ENCODE measurements around the gene CALHM1. TPM values are rescaled to one million over a fixed set of nuclear protein-coding genes. Genes with fewer than 3 reads are reported as not detected.

Gene CALHM1
- total RNA-seq, 4 donors from 2014 or later, result not detected

- intact Hi-C loops (cut with DNase I; ENCODE audit: low total_unique reads), result no loop called here
- no peak overlapping the region for H3K4me3 ChIP-seq (ENCODE audit: low read depth, poor library complexity, severe bottlenecking)
- TF ChIP-seq CTCF (IDR thresholded peaks at IDR 0.05) (no peak), POLR2A (IDR thresholded peaks at IDR 0.05) (no peak)
- 76 to 81% methylated on average over 8 of the region's 8 CpGs for WGBS, 2 donors
- no peak for DNase-seq (ENCODE audit: low spot score in 2 of 2)
These were observed 26.8 kb downstream of the CALHM1 start for GRCh38 chr10:103431902-103432301.

DNA sequence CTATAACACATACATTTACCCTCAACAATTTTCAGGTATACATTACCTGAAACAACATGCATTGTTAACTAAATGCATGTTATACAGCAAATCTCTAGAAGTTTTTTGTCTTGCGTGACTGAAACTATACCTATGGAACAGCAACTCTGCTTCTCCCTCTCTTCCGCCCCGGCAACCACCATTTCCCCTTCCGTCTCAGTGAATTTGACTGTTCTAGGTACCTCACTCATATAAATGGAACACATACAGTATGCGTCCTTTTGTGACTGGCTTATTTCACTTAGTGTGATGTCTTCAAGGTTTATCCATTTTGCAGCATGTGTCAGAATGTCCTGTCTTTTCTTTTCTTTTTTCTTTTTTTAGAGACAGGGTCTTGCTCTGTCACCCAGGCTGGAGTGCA lies 29.1 kb downstream of the CALHM1 start:
- 93 to 96% methylated on average over 5 of the region's 5 CpGs for WGBS, 2 donors
- intact Hi-C loops (cut with DNase I; ENCODE audit: low total_unique reads), result no loop called here
- TF ChIP-seq CTCF (IDR thresholded peaks at IDR 0.05) (no peak), POLR2A (IDR thresholded peaks at IDR 0.05) (no peak)
- H3K4me3 ChIP-seq (ENCODE audit: low read depth, poor library complexity, severe bottlenecking), result no peak overlapping the region
- DNase-seq (ENCODE audit: low spot score in 2 of 2), result no peak

DNA sequence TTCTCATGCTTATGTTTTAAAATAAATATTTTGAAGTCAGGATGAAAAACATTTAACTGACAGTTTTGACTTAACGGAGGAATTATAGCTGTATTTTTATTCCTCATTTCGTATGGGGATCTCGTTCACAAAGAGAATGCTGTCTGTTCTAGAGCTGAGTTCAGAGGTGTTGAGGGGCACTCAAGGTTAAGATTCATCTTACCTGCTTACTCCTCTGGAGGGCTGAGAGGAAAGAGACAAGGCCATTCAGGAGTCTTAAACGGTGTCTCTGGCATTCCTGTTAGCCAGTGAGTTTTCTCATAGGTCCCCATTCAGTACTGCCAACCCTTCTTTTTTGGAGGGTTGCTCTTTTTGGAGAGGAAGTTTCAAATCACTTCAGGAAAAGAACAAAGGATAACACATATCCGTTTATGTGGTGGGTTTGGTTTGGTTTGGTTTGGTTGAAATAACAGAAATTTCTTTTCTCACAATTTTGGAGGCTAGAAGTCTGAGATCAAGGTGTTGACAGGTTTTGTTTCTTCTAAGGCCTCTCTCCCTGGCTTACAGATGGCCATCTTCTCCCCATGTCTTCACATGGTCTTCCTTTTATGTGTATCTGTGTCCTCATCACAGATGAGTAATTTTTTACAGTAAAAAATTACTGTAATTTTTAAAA lies 29.6 kb downstream of the CALHM1 start:
- DNase-seq (ENCODE audit: low spot score in 2 of 2), result no peak
- no peak overlapping the region for H3K4me3 ChIP-seq (ENCODE audit: low read depth, poor library complexity, severe bottlenecking)
- 73 to 76% methylated on average over 5 of the region's 5 CpGs for WGBS, 2 donors
- TF ChIP-seq POLR2A (IDR thresholded peaks at IDR 0.05), result no peak
- TF ChIP-seq CTCF (IDR thresholded peaks at IDR 0.05), result no peak
- intact Hi-C loops (cut with DNase I; ENCODE audit: low total_unique reads), result no loop called here

DNA sequence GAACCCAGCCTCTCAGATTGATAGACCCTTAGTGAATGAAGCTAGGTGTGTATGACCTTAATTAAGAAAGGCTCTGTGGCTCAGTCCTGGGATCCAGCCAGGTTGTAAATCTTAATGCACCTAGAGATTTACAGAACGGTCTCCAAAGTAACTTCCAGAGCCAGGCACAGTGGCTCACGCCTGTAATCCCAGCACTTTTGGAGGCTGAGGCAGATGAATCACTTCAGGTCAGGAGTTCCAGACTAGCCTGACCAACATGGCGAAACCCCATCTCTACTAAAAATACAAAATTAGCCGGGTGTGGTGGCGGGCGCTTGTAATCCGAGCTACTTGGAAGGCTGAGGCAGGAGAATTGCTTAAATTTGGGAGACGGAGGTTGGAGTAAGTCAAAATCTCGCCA lies 30.8 kb downstream of the CALHM1 start:
- WGBS, 2 donors, result 81 to 83% methylated on average over 9 of the region's 9 CpGs
- intact Hi-C loops (cut with DNase I; ENCODE audit: low total_unique reads), result no loop called here
- TF ChIP-seq POLR2A (IDR thresholded peaks at IDR 0.05), result no peak
- TF ChIP-seq CTCF (IDR thresholded peaks at IDR 0.05), result no peak

DNA sequence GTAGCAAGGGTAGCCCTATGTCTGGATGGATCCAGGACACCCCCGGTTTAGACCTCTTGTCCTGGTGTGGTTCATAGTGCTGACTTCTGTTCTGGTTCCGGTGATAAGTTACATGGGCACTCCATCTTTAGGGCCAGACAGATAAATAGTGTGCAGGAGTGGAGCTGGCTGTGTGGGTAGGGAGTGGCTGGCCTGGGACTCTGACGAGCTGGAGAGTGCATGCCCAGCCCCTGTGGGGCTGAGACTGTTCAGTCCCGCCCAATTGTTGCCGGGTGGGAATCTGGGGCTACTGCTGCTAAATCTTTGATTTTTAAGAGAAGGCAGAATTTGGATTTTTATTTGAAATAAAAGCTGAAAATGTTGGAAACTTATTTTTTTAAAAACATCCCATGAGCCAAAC lies 35.0 kb downstream of the CALHM1 start:
- TF ChIP-seq POLR2A (IDR thresholded peaks at IDR 0.05) (no peak), CTCF (IDR thresholded peaks at IDR 0.05) (no peak)
- DNase-seq (ENCODE audit: low spot score in 2 of 2), result no peak
- 66 to 81% methylated on average over 5 of the region's 5 CpGs for WGBS, 2 donors
- intact Hi-C loops (cut with DNase I; ENCODE audit: low total_unique reads), result no loop called here
- H3K4me3 ChIP-seq (ENCODE audit: low read depth, poor library complexity, severe bottlenecking), result no peak overlapping the region

More for the DNA sequence above, 30.8 kb downstream of the CALHM1 start:
- no peak for DNase-seq (ENCODE audit: low spot score in 2 of 2)
- H3K4me3 ChIP-seq (ENCODE audit: low read depth, poor library complexity, severe bottlenecking), result no peak overlapping the region

DNA sequence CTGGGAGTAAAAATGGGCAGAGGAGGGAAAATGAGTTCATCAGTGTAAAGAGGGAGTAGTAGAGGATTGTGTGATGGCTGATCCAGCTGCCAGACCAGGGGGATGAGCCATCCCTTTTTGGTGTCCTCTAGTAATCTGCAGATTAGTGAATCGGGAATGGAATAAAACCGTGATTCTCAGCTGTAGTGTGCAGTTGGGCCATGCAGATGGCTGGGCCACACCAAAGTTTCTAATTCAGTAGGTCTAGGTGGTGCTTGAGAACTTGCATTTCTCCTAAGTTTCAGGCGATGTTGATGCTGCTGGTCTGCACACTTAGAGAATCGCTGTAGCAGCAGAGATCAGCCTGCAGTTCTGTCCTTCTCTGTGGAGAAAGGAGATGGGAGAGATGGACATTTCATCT lies 39.6 kb downstream of the CALHM1 start:
- TF ChIP-seq POLR2A (IDR thresholded peaks at IDR 0.05), result no peak
- TF ChIP-seq CTCF (IDR thresholded peaks at IDR 0.05), result no peak
- intact Hi-C loops (cut with DNase I; ENCODE audit: low total_unique reads), result loop anchor here (5.0 kb wide), 1 partner anchor 68 kb away; no protein-coding TSS in a partner anchor
- no peak for DNase-seq (ENCODE audit: low spot score in 2 of 2)
- no peak overlapping the region for H3K4me3 ChIP-seq (ENCODE audit: low read depth, poor library complexity, severe bottlenecking)
- WGBS, 2 donors, result 98% methylated on average over 4 of the region's 4 CpGs

Data from lower leg skin (tissue), 4 donors.